Measurements from ENCODE around the gene CBX4. TPM values are rescaled to one million over a fixed set of nuclear protein-coding genes. Genes with fewer than 3 reads are reported as not detected.

CBX4 gene
- total and polyA plus RNA-seq, 2 of the 13 experiments (the other 11 are each of a cell fraction or from before 2014, with no cell fraction given), result 25.8 to 50.8 TPM

GRCh38 chr17:79836972-79837887, 2.0 kb downstream of the CBX4 start (continued):
- no peak for TF ChIP-seq SOX6 (IDR thresholded peaks at IDR 0.05)
- 0 out of 2 replicates have a peak, but pooled peaks have one; percentile 8 for TF ChIP-seq SOX6 (CRISPR knock-in tag; IDR thresholded peaks at IDR 0.05)
- no peak; the same call in 1 of the 2 replicates for TF ChIP-seq MEF2D (CRISPR knock-in tag; IDR thresholded peaks at IDR 0.05)
- no peak for TF ChIP-seq MBD4 (IDR thresholded peaks at IDR 0.05; ENCODE audit: borderline replicate concordance, low read length)
- TF ChIP-seq HCFC1 (IDR thresholded peaks at IDR 0.05; ENCODE audit: low read depth, low read length), result no peak
- TF ChIP-seq UBTF (CRISPR knock-in tag; IDR thresholded peaks at IDR 0.05), result peak; percentile 50; the same call in 1 of the 2 replicates
- TF ChIP-seq ZNF446 (CRISPR knock-in tag; IDR thresholded peaks at IDR 0.05), result peak; percentile 32; the same call in 1 of the 2 replicates
- TF ChIP-seq MAF1 (CRISPR knock-in tag; IDR thresholded peaks at IDR 0.05; ENCODE audit: borderline replicate concordance), result 0 out of 2 replicates have a peak, but pooled peaks have one; percentile 32
- no peak for TF ChIP-seq ZFP36 (IDR thresholded peaks at IDR 0.05; ENCODE audit: borderline replicate concordance, low read depth, low read length, partially characterized antibody)
- TF ChIP-seq ZHX1 (CRISPR knock-in tag; IDR thresholded peaks at IDR 0.05; ENCODE audit: low read depth), result no peak
- TF ChIP-seq GZF1 (CRISPR knock-in tag; IDR thresholded peaks at IDR 0.05), result no peak
- no peak for TF ChIP-seq ZNF251 (CRISPR knock-in tag; IDR thresholded peaks at IDR 0.05)
- peak; percentile 89; the same call in 1 of the 2 replicates for TF ChIP-seq PATZ1 (CRISPR knock-in tag; IDR thresholded peaks at IDR 0.05)
- TF ChIP-seq MEIS1 (CRISPR knock-in tag; IDR thresholded peaks at IDR 0.05; ENCODE audit: borderline replicate concordance), result peak; percentile 25; the same call in 1 of the 2 replicates
- TF ChIP-seq ETS1 (CRISPR knock-in tag; IDR thresholded peaks at IDR 0.05), result no peak
- peak; percentile 23; the same call in 1 of the 2 replicates for TF ChIP-seq FOSL2 (CRISPR knock-in tag; IDR thresholded peaks at IDR 0.05)
- peak; percentile 27; the same call in 1 of the 2 replicates for TF ChIP-seq ZNF614 (CRISPR knock-in tag; IDR thresholded peaks at IDR 0.05; ENCODE audit: borderline replicate concordance)
- no peak for TF ChIP-seq DR1 (CRISPR knock-in tag; IDR thresholded peaks at IDR 0.05)
- TF ChIP-seq ZKSCAN8 (CRISPR knock-in tag; IDR thresholded peaks at IDR 0.05; ENCODE audit: borderline replicate concordance), result no peak
- no peak for TF ChIP-seq ZNF24 (IDR thresholded peaks at IDR 0.05)
- TF ChIP-seq RCOR2 (CRISPR knock-in tag; IDR thresholded peaks at IDR 0.05), result no peak
